ENCODE measurements around the gene TTC31. TPM values are rescaled to one million over a fixed set of nuclear protein-coding genes. Genes with fewer than 3 reads are reported as not detected.
"Not testable (repeated sequence)": the region's sequence is repeated elsewhere in the genome, so short reads cannot be mapped to it uniquely, and the experiment has no call there.

TTC31 gene
- 10 to 100 TPM; 27.5 to 32.6 (median 31.2) TPM for polyA plus RNA-seq (ENCODE audit: insufficient read length in 4 of 4)

- peak; percentile 92 to 96 (median 94) for DNase-seq (ENCODE audit: low read depth in 4 of 4, low spot score in 3 of 4)
Observed at GRCh38 chr2:74482801-74483674, at the start of gene TTC31, which contains the start of gene CCDC142. TTC31 (plus strand) TSS chr2:74483081; CDS start chr2:74483096, 15 bp downstream. CCDC142 (minus strand) TSS chr2:74482998; CDS start chr2:74482837, 161 bp downstream.

GRCh38 chr2:74436111-74436805 is 46.6 kb upstream of the TTC31 start:
- no peak for DNase-seq (ENCODE audit: low read depth in 4 of 4, low spot score in 3 of 4)

GRCh38 chr2:74436848-74437695 is 45.8 kb upstream of the TTC31 start:
- DNase-seq (ENCODE audit: low read depth in 4 of 4, low spot score in 3 of 4) = no peak

- no peak for DNase-seq (ENCODE audit: low read depth in 4 of 4, low spot score in 3 of 4)
Observed at GRCh38 chr2:74438248-74438647, 44.6 kb upstream of the TTC31 start.

- DNase-seq (ENCODE audit: low read depth in 4 of 4, low spot score in 3 of 4) = no peak
Observed at GRCh38 chr2:74439373-74439772, 43.5 kb upstream of the TTC31 start.

GRCh38 chr2:74439803-74440377 is 43.0 kb upstream of the TTC31 start:
- peak in 1 of 4 donors; percentile 38 for DNase-seq (ENCODE audit: low read depth in 4 of 4, low spot score in 3 of 4)

- DNase-seq (ENCODE audit: low read depth in 4 of 4, low spot score in 3 of 4) = peak; percentile 82 to 88 (median 84)
Observed at GRCh38 chr2:74440378-74441169, 42.3 kb upstream of the TTC31 start.

- DNase-seq (ENCODE audit: low read depth in 4 of 4, low spot score in 3 of 4) = no peak
Observed at GRCh38 chr2:74441170-74441689, 41.7 kb upstream of the TTC31 start.

- DNase-seq (ENCODE audit: low read depth in 4 of 4, low spot score in 3 of 4) = peak in 1 of 4 donors; percentile 53
Observed at GRCh38 chr2:74441690-74442482, 41.0 kb upstream of the TTC31 start, which contains the start of gene RTKN. RTKN (minus strand) TSS chr2:74441937; CDS start chr2:74441816, 121 bp downstream.

GRCh38 chr2:74442483-74443297 is 40.2 kb upstream of the TTC31 start:
- DNase-seq (ENCODE audit: low read depth in 4 of 4, low spot score in 3 of 4) = not testable (repeated sequence)

GRCh38 chr2:74444498-74445318 is 38.2 kb upstream of the TTC31 start:
- no peak for DNase-seq (ENCODE audit: low read depth in 4 of 4, low spot score in 3 of 4)

GRCh38 chr2:74447230-74447999 is 35.5 kb upstream of the TTC31 start:
- DNase-seq (ENCODE audit: low read depth in 4 of 4, low spot score in 3 of 4) = no peak

GRCh38 chr2:74448771-74449170 is 34.1 kb upstream of the TTC31 start:
- DNase-seq (ENCODE audit: low read depth in 4 of 4, low spot score in 3 of 4) = no peak

GRCh38 chr2:74450570-74451190 is 32.2 kb upstream of the TTC31 start:
- no peak for DNase-seq (ENCODE audit: low read depth in 4 of 4, low spot score in 3 of 4)
